GM12878 (cell line): Measurements from ENCODE around the gene TULP4. TPM values are rescaled to one million over a fixed set of nuclear protein-coding genes. Genes with fewer than 3 reads are reported as not detected.

Experiments
- ATAC-seq: fragments of 200-7000 bp; cut with Tn5 transposase; 3 replicates; pipeline ENCODE4 v1.9.1; 2020; ENCODE audit warnings: mild to moderate bottlenecking, moderate library complexity
- BruUV-seq: library from RNA; stranded (reverse); fragments of 400-500 nt; replicated peaks from 2 replicates; lab custom pipeline; 2021; lab: Mats Ljungman, UMichigan
- CTCF ChIA-PET: fragments of 300-600 bp; sonication (Branson Sonifier 250); formaldehyde crosslinking; extraction: SDS; loops from one replicate; lab custom pipeline; 2021; ENCODE audit warnings: inconsistent platforms; lab: Yijun Ruan, JAX
- POLR2A ChIA-PET: fragments of 350-600 bp; formaldehyde crosslinking; extraction: SDS; loops from one replicate; lab custom pipeline; 2021; ENCODE audit warnings: inconsistent platforms; lab: Charles Lee
- RAD21 ChIA-PET: fragments of 300-600 bp; sonication (Branson Sonifier 250); formaldehyde crosslinking; loops from one replicate; lab custom pipeline; 2023; ENCODE audit warnings: antibody characterized with exemption; ENCODE audit not compliant: unreplicated experiment; lab: Charles Lee
- SMC1A ChIA-PET: fragments of 300-600 bp; sonication (Branson Sonifier 250); formaldehyde crosslinking; loops from one replicate; lab custom pipeline; 2023; ENCODE audit not compliant: unreplicated experiment, uncharacterized antibody; lab: Charles Lee
- DNase-seq: peaks from one replicate; pipeline ENCODE4 v3.0.0-alpha.2; 2011; ENCODE audit warnings: low read depth, low spot score
- FAIRE-seq: peaks from 3 replicates; lab custom pipeline; 2011; peaks lifted over from hg19 to GRCh38; lab: Jason Lieb, UNC
- H2AFZ ChIP-seq: 2 replicates; pipeline ENCODE4 v1.6.0; 2011; ENCODE audit warnings: low read depth, low read length, control low read depth; ENCODE audit not compliant: control insufficient read depth
- H3K27ac ChIP-seq: 2 replicates; pipeline ENCODE4 v1.5.1; 2011; ENCODE audit warnings: control low read depth; ENCODE audit not compliant: control insufficient read depth, insufficient read depth
- H3K27me3 ChIP-seq, 2 experiments: replicated peaks in 1 of 2; 2 replicates each; pipeline versions ENCODE4 v1.6.0 to v1.6.1; 2011; ENCODE audit warnings: low read length in 1 of 2; ENCODE audit not compliant: control insufficient read depth in 2 of 2, insufficient read depth in 2 of 2
- H3K36me3 ChIP-seq, 2 experiments: 2 replicates each; pipeline ENCODE4 v1.5.1; 2011; ENCODE audit warnings: low read length in 1 of 2; ENCODE audit not compliant: control insufficient read depth in 2 of 2, insufficient read depth in 2 of 2
- H3K4me1 ChIP-seq: 2 replicates; pipeline ENCODE4 v1.6.1; 2011; ENCODE audit warnings: mild to moderate bottlenecking, low read length, moderate library complexity, mixed read lengths; ENCODE audit not compliant: control insufficient read depth, insufficient read depth
- H3K4me2 ChIP-seq: 2 replicates; pipeline ENCODE4 v1.6.0; 2011; ENCODE audit warnings: control low read depth; ENCODE audit not compliant: control insufficient read depth, insufficient read depth
- H3K4me3 ChIP-seq: fragments of 200-600 bp; sonication (generic); 2 replicates; pipeline ENCODE4 v1.5.1; 2016
- H3K79me2 ChIP-seq: 2 replicates; pipeline ENCODE4 v1.6.0; 2011; ENCODE audit warnings: low read length; ENCODE audit not compliant: control insufficient read depth, insufficient read depth
- H3K9ac ChIP-seq: 2 replicates; pipeline ENCODE4 v1.8.0; 2011; ENCODE audit warnings: low read length, control low read depth, mixed read lengths; ENCODE audit not compliant: control insufficient read depth, insufficient read depth
- H3K9me3 ChIP-seq: replicated peaks from 3 replicates; pipeline ENCODE4 v1.5.1; 2011; ENCODE audit warnings: mild to moderate bottlenecking, low read length; ENCODE audit not compliant: control insufficient read depth, insufficient read depth
- H4K20me1 ChIP-seq: 2 replicates; pipeline ENCODE4 v1.6.0; 2011; ENCODE audit not compliant: control insufficient read depth, insufficient read depth
- CBX3 ChIP-seq: fragments of 200-600 bp; sonication (generic); IDR thresholded peaks from 2 replicates; pipeline ENCODE4 v1.6.1; 2016; ENCODE audit warnings: low read depth, borderline replicate concordance
- MYB ChIP-seq: fragments of 150-350 bp; IDR thresholded peaks from 2 replicates; pipeline ENCODE4 v1.6.1; 2014; ENCODE audit warnings: mild to moderate bottlenecking, low read depth, low read length, borderline replicate concordance
- MYC ChIP-seq: IDR thresholded peaks from 2 replicates; pipeline ENCODE4 v1.6.1; 2011; ENCODE audit warnings: mild to moderate bottlenecking, low read length, moderate library complexity, inconsistent platforms; ENCODE audit not compliant: insufficient read depth, insufficient replicate concordance, insufficient read length, severe bottlenecking
- PML ChIP-seq: IDR thresholded peaks from 2 replicates; pipeline ENCODE4 v1.6.1; 2012; ENCODE audit warnings: low read length, inconsistent platforms
- WGBS: methylation state at CpG from one replicate; pipeline ENCODE4 v1.1.6; 2016; ENCODE audit warnings: low lambda C conversion rate; ENCODE audit not compliant: insufficient replicate concordance, insufficient coverage; ENCODE audit errors: missing lambda C conversion rate; 5-methylcytosine and 5-hydroxymethylcytosine counted together
- in situ Hi-C: fragments of 300-500 bp; cut with MboI; formaldehyde crosslinking; loops from 9 replicates; pipeline ENCODE4 v1.14.3; 2018; ENCODE audit warnings: mixed read lengths
- intact Hi-C: fragments of 100-400 bp; cut with micrococcal nuclease; formaldehyde crosslinking; loops from one replicate; pipeline ENCODE4 v1.14.2; 2022; ENCODE audit not compliant: unreplicated experiment
- polyA plus RNA-seq, 11 experiments: library from polyadenylated mRNA; depleted of rRNA in 4 of 11; unstranded in 6 of 11; stranded (reverse) in 5 of 11; fragments of >200 nt; fragmentation: Nextera tagmentation in 4 of 11; fragmentation: Illumina TruSeq in 1 of 11; extraction: Ambion mirVana in 4 of 11; extraction: Trizol in 1 of 11; gene quantifications; 1 replicate in 1 of 11; 2 replicates in 10 of 11; pipeline versions ENCODE4 v1.2.1 to v1.2.3, GENCODE V29; 2011 to 2016; ENCODE audit warnings: inconsistent platforms in 2 of 11, missing spikeins in 2 of 11, low read depth in 1 of 11
- total RNA-seq, 4 experiments: library from RNA; depleted of rRNA in 3 of 4; stranded (reverse); fragments of >200 nt in 3 of 4; fragmentation: Illumina TruSeq in 1 of 4; extraction: Trizol in 1 of 4; gene quantifications; 2 replicates each; pipeline versions ENCODE4 v1.2.1 to v1.2.3, GENCODE V29; 2013 to 2021
- TF ChIP-seq, protein P1 (sequence below): fragments of 450-650 bp; formaldehyde crosslinking; IDR thresholded peaks from 2 replicates; pipeline ENCODE4 v1.4.0; 2020; ENCODE audit warnings: mild to moderate bottlenecking, moderate library complexity

Gene TULP4
- total and polyA plus RNA-seq, 10 of the 15 experiments (the other 5 are each of a cell fraction or from before 2014, with no cell fraction given): 0.73 to 31.8 (median 14.0) TPM

DNA sequence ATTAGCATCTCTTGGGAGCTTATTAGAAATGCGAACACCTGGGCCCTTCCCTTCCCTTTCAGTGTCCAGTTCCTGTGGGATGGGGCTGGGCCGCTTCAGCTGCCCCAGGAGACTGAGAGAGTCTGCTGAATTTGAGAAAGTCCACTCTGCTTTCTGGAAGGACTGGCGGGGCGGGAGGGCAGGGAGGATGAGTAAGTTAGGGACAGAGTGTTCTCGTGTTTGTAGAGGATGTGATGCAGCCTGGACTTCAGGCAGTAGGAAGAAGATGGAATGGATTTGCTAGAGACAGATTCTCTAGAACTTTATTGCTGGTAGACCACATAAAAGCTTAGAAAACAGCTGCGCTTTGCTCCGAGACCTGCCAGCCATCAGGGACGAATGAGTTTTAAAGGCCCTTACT is 1.1 kb upstream of the TULP4 start:
- SMC1A ChIA-PET: interaction anchor here (0.6 kb wide), 1 partner anchor 18 kb away, joined by 5 read pairs; no protein-coding TSS in a partner anchor
- peaks cover 9% of the 10 kb centered on the region for H3K4me1 ChIP-seq
- 63% methylated on average over 8 of the region's 8 CpGs for WGBS
- RAD21 ChIA-PET: no interaction called here
- CTCF ChIA-PET: interaction anchor here (0.7 to 0.9 kb wide), 2 partner anchors 20 to 45 kb away, joined by 3 read pairs; no protein-coding TSS in a partner anchor
- no peak for ATAC-seq
- no peak overlapping the region for H3K27ac ChIP-seq
- no peak for DNase-seq
- H3K9ac ChIP-seq: no peak overlapping the region
- H3K4me3 ChIP-seq: no peak overlapping the region
- no TSS peak for BruUV-seq
- H3K27me3 ChIP-seq: no peaks in the 10 kb centered on the region
- H3K9me3 ChIP-seq: peaks cover 3% of the 10 kb centered on the region; the same call in 1 of the 3 replicates
- no peak for TF ChIP-seq PML
- TF ChIP-seq MYC: no peak
- TF ChIP-seq CBX3: no peak
- TF ChIP-seq MYB: no peak
- TF ChIP-seq, protein P1, sequence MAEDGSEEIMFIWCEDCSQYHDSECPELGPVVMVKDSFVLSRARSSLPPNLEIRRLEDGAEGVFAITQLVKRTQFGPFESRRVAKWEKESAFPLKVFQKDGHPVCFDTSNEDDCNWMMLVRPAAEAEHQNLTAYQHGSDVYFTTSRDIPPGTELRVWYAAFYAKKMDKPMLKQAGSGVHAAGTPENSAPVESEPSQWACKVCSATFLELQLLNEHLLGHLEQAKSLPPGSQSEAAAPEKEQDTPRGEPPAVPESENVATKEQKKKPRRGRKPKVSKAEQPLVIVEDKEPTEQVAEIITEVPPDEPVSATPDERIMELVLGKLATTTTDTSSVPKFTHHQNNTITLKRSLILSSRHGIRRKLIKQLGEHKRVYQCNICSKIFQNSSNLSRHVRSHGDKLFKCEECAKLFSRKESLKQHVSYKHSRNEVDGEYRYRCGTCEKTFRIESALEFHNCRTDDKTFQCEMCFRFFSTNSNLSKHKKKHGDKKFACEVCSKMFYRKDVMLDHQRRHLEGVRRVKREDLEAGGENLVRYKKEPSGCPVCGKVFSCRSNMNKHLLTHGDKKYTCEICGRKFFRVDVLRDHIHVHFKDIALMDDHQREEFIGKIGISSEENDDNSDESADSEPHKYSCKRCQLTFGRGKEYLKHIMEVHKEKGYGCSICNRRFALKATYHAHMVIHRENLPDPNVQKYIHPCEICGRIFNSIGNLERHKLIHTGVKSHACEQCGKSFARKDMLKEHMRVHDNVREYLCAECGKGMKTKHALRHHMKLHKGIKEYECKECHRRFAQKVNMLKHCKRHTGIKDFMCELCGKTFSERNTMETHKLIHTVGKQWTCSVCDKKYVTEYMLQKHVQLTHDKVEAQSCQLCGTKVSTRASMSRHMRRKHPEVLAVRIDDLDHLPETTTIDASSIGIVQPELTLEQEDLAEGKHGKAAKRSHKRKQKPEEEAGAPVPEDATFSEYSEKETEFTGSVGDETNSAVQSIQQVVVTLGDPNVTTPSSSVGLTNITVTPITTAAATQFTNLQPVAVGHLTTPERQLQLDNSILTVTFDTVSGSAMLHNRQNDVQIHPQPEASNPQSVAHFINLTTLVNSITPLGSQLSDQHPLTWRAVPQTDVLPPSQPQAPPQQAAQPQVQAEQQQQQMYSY (CRISPR knock-in tag): no peak
- peaks cover 0 to 5% of the 10 kb centered on the region in 2 experiments; a peak in 2 of 4 replicates for H3K36me3 ChIP-seq
- no peak overlapping the region for H2AFZ ChIP-seq
- POLR2A ChIA-PET: no interaction called here
- FAIRE-seq: no peak
- no peak overlapping the region for H3K4me2 ChIP-seq
- H3K79me2 ChIP-seq: no peaks in the 10 kb centered on the region
- no peaks in the 10 kb centered on the region for H4K20me1 ChIP-seq
- in situ Hi-C loops: no loop called here
- intact Hi-C loops: no loop called here
